ENCODE measurements around the gene HINT2. TPM values are rescaled to one million over a fixed set of nuclear protein-coding genes. Genes with fewer than 3 reads are reported as not detected.

The HINT2 gene
- total RNA-seq, 1 donor from 2014 or later: 71.1 TPM

- no peak for TF ChIP-seq CTCF (IDR thresholded peaks at IDR 0.05; ENCODE audit: borderline replicate concordance)
- intact Hi-C loops (cut with micrococcal nuclease): no loop called here
- Histone ChIP-seq H3K4me3 (no peak overlapping the region), H3K27ac (replicated peaks) (no peak overlapping the region), H3K27me3 (ENCODE audit: low read depth) (no peaks in the 10 kb centered on the region), H3K36me3 (peaks cover 14% of the 10 kb centered on the region), H3K4me1 (peaks cover 7% of the 10 kb centered on the region), H3K9me3 (replicated peaks) (no peaks in the 10 kb centered on the region)
- DNase-seq: no peak
Observed at GRCh38 chr9:35852876-35853865, 38.3 kb upstream of the HINT2 start.

DNA sequence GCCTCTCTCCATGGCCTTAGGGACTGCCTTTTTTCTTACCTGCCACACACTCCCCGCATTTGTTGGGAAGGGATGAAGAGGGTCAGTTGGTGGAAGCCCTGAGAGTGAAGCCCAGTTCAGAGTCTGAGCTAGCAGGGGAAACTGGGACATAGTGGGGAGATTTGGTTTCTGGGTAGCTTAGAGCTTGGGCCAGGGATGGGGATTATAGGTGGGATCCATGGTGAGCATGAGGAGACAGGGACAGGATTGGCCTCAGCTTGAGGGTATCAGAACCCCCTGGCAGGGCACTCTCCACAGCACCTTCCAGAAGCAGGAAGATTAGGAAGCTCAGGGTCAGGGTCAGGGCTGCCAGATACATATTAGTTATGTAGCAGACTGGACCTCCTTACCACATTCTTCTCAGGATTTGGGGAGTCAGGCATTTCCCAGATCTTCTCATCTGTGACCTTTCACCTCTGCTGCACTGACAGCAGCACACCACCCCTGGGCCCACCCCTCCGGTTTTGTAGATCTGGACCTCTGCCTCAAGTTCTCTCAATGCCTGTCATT is 37.5 kb upstream of the HINT2 start:
- TF ChIP-seq CTCF (IDR thresholded peaks at IDR 0.05; ENCODE audit: borderline replicate concordance): no peak
- Histone ChIP-seq H3K27me3 (ENCODE audit: low read depth) (no peaks in the 10 kb centered on the region), H3K9me3 (replicated peaks) (no peaks in the 10 kb centered on the region), H3K4me1 (peaks cover 16% of the 10 kb centered on the region), H3K27ac (replicated peaks) (no peak overlapping the region), H3K4me3 (no peak overlapping the region), H3K36me3 (peaks cover 16% of the 10 kb centered on the region)
- intact Hi-C loops (cut with micrococcal nuclease): no loop called here
- DNase-seq: no peak

DNA sequence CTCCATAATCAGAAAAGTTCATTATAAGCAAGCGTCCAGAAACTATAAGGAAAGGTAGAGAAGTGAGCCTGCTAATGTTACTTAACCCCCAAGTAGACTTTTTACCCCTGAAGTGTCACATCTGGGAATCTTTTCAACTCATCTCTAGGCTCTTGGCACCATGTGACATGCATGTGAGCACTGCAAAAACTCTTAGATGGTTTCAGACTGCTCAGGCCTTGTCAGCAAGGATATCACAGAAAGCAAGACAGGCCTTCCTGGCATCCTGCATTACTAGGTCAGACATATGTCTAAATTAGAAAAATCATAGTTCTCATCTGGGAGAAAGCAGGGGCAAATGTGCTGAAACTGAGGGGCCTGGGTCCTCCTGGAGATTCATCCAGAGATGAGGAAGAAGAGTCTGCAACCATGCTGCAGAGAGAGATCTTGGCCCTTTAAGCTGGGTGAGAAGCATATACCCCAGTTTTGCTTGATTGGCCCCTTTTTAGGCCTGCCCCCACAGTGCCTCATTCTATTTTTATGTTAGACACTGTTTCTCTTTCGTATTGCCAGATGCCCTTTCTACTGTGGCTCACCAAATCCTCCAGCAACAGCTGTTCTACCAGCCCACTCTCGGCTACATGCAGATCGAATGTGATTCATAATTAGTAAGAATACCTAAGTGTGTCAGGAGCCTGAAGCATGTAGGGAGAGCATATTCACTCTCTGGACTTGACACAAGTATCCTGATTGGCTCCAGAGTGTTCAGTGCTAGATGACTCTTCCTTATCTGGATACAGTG is 33.1 kb upstream of the HINT2 start:
- peak overlapping the region; percentile 68 for H3K27ac ChIP-seq (replicated peaks)
- H3K27me3 ChIP-seq (ENCODE audit: low read depth): no peaks in the 10 kb centered on the region
- no peaks in the 10 kb centered on the region for H3K9me3 ChIP-seq (replicated peaks)
- DNase-seq: no peak
- intact Hi-C loops (cut with micrococcal nuclease): no loop called here
- H3K4me3 ChIP-seq: no peak overlapping the region
- peaks cover 46% of the 10 kb centered on the region for H3K4me1 ChIP-seq
- TF ChIP-seq CTCF (IDR thresholded peaks at IDR 0.05; ENCODE audit: borderline replicate concordance): no peak
- H3K36me3 ChIP-seq: peaks cover 11% of the 10 kb centered on the region

- Histone ChIP-seq H3K9me3 (replicated peaks) (no peaks in the 10 kb centered on the region), H3K36me3 (peaks cover 6% of the 10 kb centered on the region), H3K27me3 (ENCODE audit: low read depth) (no peaks in the 10 kb centered on the region), H3K27ac (replicated peaks) (no peak overlapping the region), H3K4me3 (no peak overlapping the region), H3K4me1 (peaks cover 46% of the 10 kb centered on the region)
- TF ChIP-seq CTCF (IDR thresholded peaks at IDR 0.05; ENCODE audit: borderline replicate concordance): no peak
- DNase-seq: no peak
- intact Hi-C loops (cut with micrococcal nuclease): no loop called here
Observed at GRCh38 chr9:35845824-35846771, 31.3 kb upstream of the HINT2 start.
